Measurements from ENCODE around the gene NAA80. TPM values are rescaled to one million over a fixed set of nuclear protein-coding genes. Genes with fewer than 3 reads are reported as not detected.

The NAA80 gene
- total RNA-seq, 1 experiment from 2014 or later, result 6.0 TPM

DNA sequence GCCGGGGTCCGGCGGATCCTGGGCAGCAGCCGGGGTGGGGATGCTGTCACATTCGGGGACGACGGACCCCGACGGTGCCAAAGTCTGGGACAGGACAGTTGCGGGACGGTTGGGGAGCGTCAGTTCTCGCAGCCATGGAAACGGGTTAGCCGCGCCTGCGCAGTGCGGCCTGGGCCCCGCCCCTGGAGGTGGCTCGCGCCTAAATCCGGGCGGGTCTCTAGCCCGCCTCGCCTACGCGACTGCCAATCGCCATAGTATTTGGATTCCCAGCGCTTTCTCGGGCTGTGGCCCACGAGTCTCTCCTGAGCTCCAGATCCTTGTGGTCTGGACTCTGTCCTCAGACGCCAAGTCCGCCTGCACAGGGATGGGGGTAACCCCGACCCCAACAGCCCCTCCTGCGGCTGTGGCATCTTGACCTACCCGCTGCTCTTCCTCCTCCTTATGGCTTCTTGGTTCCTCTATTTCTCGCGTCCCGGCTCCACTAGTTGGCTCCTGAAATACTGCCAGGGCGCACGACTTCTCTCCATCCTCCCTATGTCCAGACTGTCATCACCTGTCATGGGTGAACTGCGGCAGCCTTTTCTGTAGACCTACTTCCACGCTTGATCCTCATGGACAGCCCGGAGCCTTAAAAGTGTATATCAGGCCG, 46.5 kb upstream of the NAA80 start, which contains the start of gene ZMYND10:
ZMYND10 (minus strand) TSS at position 147 of the 649 bp plus-strand sequence. CDS start 153 bp downstream, outside the sequence.
- Histone ChIP-seq H3K27me3 (ENCODE audit: insufficient read depth, low read length) (peaks cover 11% of the 10 kb centered on the region; the same call in 1 of the 2 replicates), H3K79me1 (ENCODE audit: insufficient read depth, low read depth, low read length, poor library complexity, severe bottlenecking) (no peaks in the 10 kb centered on the region), H2BK120ac (ENCODE audit: low read depth, low read length, poor library complexity, severe bottlenecking) (no peak within 1 kb of the TSS), H3K4ac (ENCODE audit: low read depth, low read length) (no peak within 1 kb of the TSS), H3K9me3 (ENCODE audit: control insufficient read depth, low read depth, low read length) (no peaks in the 10 kb centered on the region), H3T11ph (ENCODE audit: low read length) (no peak within 1 kb of the TSS), H2BK20ac (ENCODE audit: low read depth, low read length, poor library complexity, severe bottlenecking) (no peak within 1 kb of the TSS), H3K4me2 (ENCODE audit: insufficient read depth, insufficient read length, low read length) (peak within 1 kb of the TSS; percentile 62), H4K8ac (replicated peaks; ENCODE audit: insufficient read length, low read depth, low read length) (no peak within 1 kb of the TSS), H3K79me2 (ENCODE audit: insufficient read depth, low read length) (no peaks in the 10 kb centered on the region), H3K18ac (ENCODE audit: insufficient read length, low read depth, low read length) (no peak within 1 kb of the TSS), H3K56ac (ENCODE audit: insufficient read length, low read depth, low read length) (no peak within 1 kb of the TSS), H3K23ac (ENCODE audit: insufficient read length, low read depth, low read length) (no peak within 1 kb of the TSS), H3K4me1 (ENCODE audit: insufficient read depth, low read length) (no peaks in the 10 kb centered on the region), H2AK5ac (ENCODE audit: insufficient read length, low read length) (no peak within 1 kb of the TSS), H4K20me1 (ENCODE audit: control insufficient read depth, insufficient read depth, insufficient read length) (no peaks in the 10 kb centered on the region), H3K14ac (ENCODE audit: insufficient read depth, low read length) (0 out of 2 replicates have a peak within 1 kb of the TSS, but pooled peaks have one; percentile 60), H4K91ac (ENCODE audit: insufficient read length, low read depth, low read length) (no peak within 1 kb of the TSS), H2AFZ (ENCODE audit: low read length) (no peak within 1 kb of the TSS), H2BK15ac (ENCODE audit: low read depth, low read length) (no peak within 1 kb of the TSS), H3K27ac (ENCODE audit: insufficient read length, low read depth, low read length) (no peak within 1 kb of the TSS), H3K23me2 (ENCODE audit: insufficient read length, low read depth, low read length, poor library complexity, severe bottlenecking) (peaks cover 15% of the 10 kb centered on the region), H3K9ac (ENCODE audit: extremely low read depth, insufficient read length, low read length) (no peak within 1 kb of the TSS), H2BK12ac (ENCODE audit: insufficient read length, low read depth, low read length) (no peak within 1 kb of the TSS), H2BK5ac (ENCODE audit: insufficient read length, low read length) (no peak within 1 kb of the TSS), H4K5ac (ENCODE audit: insufficient read length, low read depth, low read length) (no peak within 1 kb of the TSS)
- H3K4me3 Mint-ChIP-seq, result peak within 1 kb of the TSS; percentile 57 to 70
- H3K4me1 Mint-ChIP-seq, result peaks cover 12 to 17% of the 10 kb centered on the region in 2 experiments
- TF ChIP-seq, protein P1, sequence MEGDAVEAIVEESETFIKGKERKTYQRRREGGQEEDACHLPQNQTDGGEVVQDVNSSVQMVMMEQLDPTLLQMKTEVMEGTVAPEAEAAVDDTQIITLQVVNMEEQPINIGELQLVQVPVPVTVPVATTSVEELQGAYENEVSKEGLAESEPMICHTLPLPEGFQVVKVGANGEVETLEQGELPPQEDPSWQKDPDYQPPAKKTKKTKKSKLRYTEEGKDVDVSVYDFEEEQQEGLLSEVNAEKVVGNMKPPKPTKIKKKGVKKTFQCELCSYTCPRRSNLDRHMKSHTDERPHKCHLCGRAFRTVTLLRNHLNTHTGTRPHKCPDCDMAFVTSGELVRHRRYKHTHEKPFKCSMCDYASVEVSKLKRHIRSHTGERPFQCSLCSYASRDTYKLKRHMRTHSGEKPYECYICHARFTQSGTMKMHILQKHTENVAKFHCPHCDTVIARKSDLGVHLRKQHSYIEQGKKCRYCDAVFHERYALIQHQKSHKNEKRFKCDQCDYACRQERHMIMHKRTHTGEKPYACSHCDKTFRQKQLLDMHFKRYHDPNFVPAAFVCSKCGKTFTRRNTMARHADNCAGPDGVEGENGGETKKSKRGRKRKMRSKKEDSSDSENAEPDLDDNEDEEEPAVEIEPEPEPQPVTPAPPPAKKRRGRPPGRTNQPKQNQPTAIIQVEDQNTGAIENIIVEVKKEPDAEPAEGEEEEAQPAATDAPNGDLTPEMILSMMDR (conservative IDR thresholded peaks at IDR 0.05), result no peak
- peaks cover 53% of the 10 kb centered on the region for H3K27me3 Mint-ChIP-seq (ENCODE audit: low read depth)
- peak; percentile 87 for DNase-seq
- H3K27ac Mint-ChIP-seq, result no peak within 1 kb of the TSS
- H3K9me3 Mint-ChIP-seq, result no peaks in the 10 kb centered on the region
- no CpG with 5 or more reads among the region's 45 CpGs for WGBS (ENCODE audit: extremely low coverage, insufficient read length, low lambda C conversion rate)
- peaks cover 6 to 15% (median 7%) of the 10 kb centered on the region in 3 experiments; a peak in 6 of 7 replicates for H3K36me3 Mint-ChIP-seq (ENCODE audit: insufficient read depth in 1 of 3, low read depth in 3 of 3)

Data from H9 (cell line).